Uterus (tissue), 4 donors: Measurements from ENCODE around the gene HERC4. TPM values are rescaled to one million over a fixed set of nuclear protein-coding genes. Genes with fewer than 3 reads are reported as not detected.

Experiments
- DNase-seq, 2 donors: peaks; one replicate each; pipeline ENCODE4 v3.0.0-alpha.2; 2019 to 2020
- H3K27ac ChIP-seq, 2 donors: fragments of 200-600 bp; sonication (generic); 1 replicate in 1 of 2; 2 replicates in 1 of 2; pipeline ENCODE4 v1.5.1; 2016 to 2018
- H3K27me3 ChIP-seq, 2 donors: fragments of 200-600 bp; sonication (generic); one replicate each; pipeline ENCODE4 v1.5.1; 2018 to 2019; ENCODE audit warnings: control low read depth in 1 of 2
- H3K36me3 ChIP-seq, 2 donors: fragments of 200-600 bp; sonication (generic); one replicate each; pipeline ENCODE4 v1.5.1; 2019; ENCODE audit warnings: control low read depth in 1 of 2
- H3K4me1 ChIP-seq, 2 donors: fragments of 200-600 bp; sonication (generic); one replicate each; pipeline ENCODE4 v1.5.1; 2018 to 2019; ENCODE audit warnings: control low read depth in 1 of 2
- H3K4me3 ChIP-seq, 2 donors: fragments of 200-600 bp; sonication (generic); 1 replicate in 1 of 2; 2 replicates in 1 of 2; pipeline ENCODE4 v1.5.1; 2018 to 2019; ENCODE audit warnings: mild to moderate bottlenecking in 1 of 2
- H3K9me3 ChIP-seq, 2 donors: fragments of 200-600 bp; sonication (generic); one replicate each; pipeline ENCODE4 v1.5.1; 2019; ENCODE audit warnings: control low read depth in 1 of 2
- CTCF ChIP-seq, 4 experiments: fragments of 200-600 bp in 2 of 4; fragments of 450-650 bp in 2 of 4; sonication (generic) in 2 of 4; IDR thresholded peaks; one replicate each; pipeline ENCODE4 v1.5.1; 2016 to 2019; ENCODE audit warnings: antibody characterized with exemption in 4 of 4, mild to moderate bottlenecking in 2 of 4, moderate library complexity in 1 of 4
- POLR2A ChIP-seq, 2 donors: fragments of 450-650 bp; IDR thresholded peaks; one replicate each; pipeline ENCODE4 v1.6.1; 2016; ENCODE audit warnings: antibody characterized with exemption in 2 of 2, mild to moderate bottlenecking in 1 of 2, moderate library complexity in 1 of 2
- intact Hi-C: fragments of 100-400 bp; cut with DNase I; formaldehyde crosslinking; loops from one replicate; pipeline ENCODE4 v1.15.1; 2023; ENCODE audit warnings: low total_unique reads
- total RNA-seq, 4 donors: library from RNA; depleted of rRNA in 3 of 4; stranded (reverse); fragments of >200 nt in 3 of 4; gene quantifications; one replicate each; pipeline versions ENCODE4 v1.1.0 to v1.2.4, GENCODE V29; 2014 to 2023
- donor health status: DM: yes; HTN: yes; CAD: no.

HERC4 gene
- total RNA-seq, 4 donors from 2014 or later, result 31.8 to 119 (median 56.2) TPM

GRCh38 chr10:67935223-67935622, 139.9 kb downstream of the HERC4 start:
- Histone ChIP-seq H3K36me3 (no peaks in the 10 kb centered on the region), H3K4me1 (no peaks in the 10 kb centered on the region), H3K4me3 (no peak overlapping the region), H3K27me3 (no peaks in the 10 kb centered on the region), H3K27ac (no peak overlapping the region), H3K9me3 (no peaks in the 10 kb centered on the region)
- intact Hi-C loops, result no loop called here
- TF ChIP-seq POLR2A (IDR thresholded peaks at IDR 0.05), result no peak
- no peak for DNase-seq

DNA sequence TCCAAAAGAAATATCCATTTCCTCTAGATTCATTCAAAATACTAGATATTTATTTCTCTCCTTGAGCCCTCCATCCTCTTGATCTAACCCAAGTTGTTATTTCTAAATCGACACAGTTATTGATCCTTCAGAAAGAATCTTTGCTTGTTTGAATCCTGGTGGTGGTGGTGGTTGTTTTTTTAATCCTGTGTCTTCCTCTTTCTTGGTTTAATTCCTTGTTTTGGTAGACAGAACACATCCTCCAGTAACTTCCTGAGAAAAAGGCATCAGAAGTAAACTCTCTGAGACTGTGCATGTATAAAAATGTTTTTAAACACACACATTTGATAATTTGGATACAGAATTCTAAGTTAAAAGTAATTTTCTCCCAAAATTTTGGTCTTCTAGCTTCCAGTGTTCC, 140.7 kb downstream of the HERC4 start:
- Histone ChIP-seq H3K27ac (no peak overlapping the region), H3K36me3 (no peaks in the 10 kb centered on the region), H3K9me3 (no peaks in the 10 kb centered on the region), H3K27me3 (no peaks in the 10 kb centered on the region), H3K4me3 (no peak overlapping the region), H3K4me1 (no peaks in the 10 kb centered on the region)
- DNase-seq, result no peak
- intact Hi-C loops, result no loop called here
- TF ChIP-seq POLR2A (IDR thresholded peaks at IDR 0.05), result no peak
- no peak for TF ChIP-seq CTCF (IDR thresholded peaks at IDR 0.05)

DNA sequence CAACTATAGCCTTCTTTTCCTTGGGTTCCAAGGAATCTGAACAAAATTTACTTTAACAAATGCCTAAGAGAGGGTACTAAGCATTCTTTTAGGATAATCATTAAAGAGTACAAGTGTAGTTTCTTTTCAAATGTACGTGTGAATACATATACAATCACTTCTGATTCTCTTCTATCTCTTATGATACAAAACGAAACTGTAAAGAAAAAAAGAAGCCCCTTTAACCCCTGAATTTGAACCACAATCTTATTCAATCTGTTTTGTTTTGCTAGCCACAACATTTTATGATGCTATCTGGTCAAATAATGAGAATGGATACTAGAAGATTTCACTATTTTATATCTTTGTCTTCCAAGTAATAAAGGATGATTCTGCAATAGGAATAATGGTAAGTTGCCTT, 141.9 kb downstream of the HERC4 start:
- intact Hi-C loops, result no loop called here
- H3K9me3 ChIP-seq, result no peaks in the 10 kb centered on the region
- no peak overlapping the region for H3K27ac ChIP-seq
- no peak for DNase-seq
- H3K4me3 ChIP-seq, result no peak overlapping the region
- H3K36me3 ChIP-seq, result no peaks in the 10 kb centered on the region
- no peaks in the 10 kb centered on the region for H3K27me3 ChIP-seq
- TF ChIP-seq CTCF (IDR thresholded peaks at IDR 0.05) (no peak), POLR2A (IDR thresholded peaks at IDR 0.05) (no peak)
- no peaks in the 10 kb centered on the region for H3K4me1 ChIP-seq

DNA sequence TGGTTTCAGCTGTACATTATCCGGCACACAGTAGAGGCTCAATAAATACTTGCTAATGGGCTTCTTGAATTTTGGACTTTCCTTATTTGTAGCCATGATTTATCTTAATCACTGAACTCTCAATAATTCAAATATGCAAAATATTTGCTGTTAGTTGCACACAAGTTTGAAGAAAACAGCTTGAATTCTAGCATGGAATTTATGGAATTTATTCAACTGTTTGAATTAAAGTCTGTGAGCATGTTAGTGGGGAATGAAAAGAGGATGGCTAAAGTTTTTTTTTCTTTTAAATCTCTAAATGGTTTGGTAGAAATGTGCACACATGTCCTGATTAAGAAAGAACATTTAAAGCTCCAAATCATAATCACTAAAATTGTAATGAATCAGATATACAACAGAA, 148.1 kb downstream of the HERC4 start:
- intact Hi-C loops, result no loop called here
- no peak overlapping the region for H3K4me3 ChIP-seq
- no peak for DNase-seq
- no peaks in the 10 kb centered on the region for H3K36me3 ChIP-seq
- no peaks in the 10 kb centered on the region for H3K9me3 ChIP-seq
- H3K27ac ChIP-seq, result no peak overlapping the region
- H3K4me1 ChIP-seq, result no peaks in the 10 kb centered on the region
- no peak for TF ChIP-seq POLR2A (IDR thresholded peaks at IDR 0.05)
- no peak for TF ChIP-seq CTCF (IDR thresholded peaks at IDR 0.05)
- no peaks in the 10 kb centered on the region for H3K27me3 ChIP-seq

DNA sequence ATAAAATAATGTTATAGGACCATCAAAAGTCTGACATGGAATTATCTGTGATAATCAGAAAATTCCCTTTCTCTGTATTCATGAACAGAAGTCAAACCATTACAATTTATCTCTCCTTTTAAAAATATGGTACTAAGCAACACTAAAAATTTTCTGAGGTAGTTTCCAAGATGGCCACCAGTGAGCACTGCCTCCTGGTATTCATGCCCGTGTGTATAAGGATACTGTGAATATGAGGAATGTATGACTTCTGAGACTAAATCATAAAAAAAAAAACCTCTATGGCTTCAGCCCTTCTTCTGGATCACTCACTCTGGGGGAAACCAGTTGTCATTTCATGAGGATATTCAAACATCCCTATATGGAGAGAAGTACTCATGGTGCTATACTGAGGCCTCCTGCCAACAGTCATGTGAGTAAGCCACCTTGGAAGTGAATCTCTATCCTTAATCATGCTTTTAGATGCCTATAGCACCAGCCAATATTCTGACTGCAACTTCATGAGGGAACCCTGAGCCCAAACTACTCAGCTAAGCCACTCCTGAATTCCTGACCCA, 149.6 kb downstream of the HERC4 start:
- intact Hi-C loops, result no loop called here
- TF ChIP-seq POLR2A (IDR thresholded peaks at IDR 0.05) (no peak), CTCF (IDR thresholded peaks at IDR 0.05) (no peak)
- Histone ChIP-seq H3K36me3 (no peaks in the 10 kb centered on the region), H3K9me3 (no peaks in the 10 kb centered on the region), H3K4me3 (no peak overlapping the region), H3K4me1 (no peaks in the 10 kb centered on the region), H3K27ac (no peak overlapping the region), H3K27me3 (no peaks in the 10 kb centered on the region)
- no peak for DNase-seq

- H3K27me3 ChIP-seq, result no peaks in the 10 kb centered on the region
- DNase-seq, result no peak
- no peaks in the 10 kb centered on the region for H3K4me1 ChIP-seq
- TF ChIP-seq POLR2A (IDR thresholded peaks at IDR 0.05) (no peak), CTCF (IDR thresholded peaks at IDR 0.05) (no peak)
- H3K36me3 ChIP-seq, result no peaks in the 10 kb centered on the region
- no peak overlapping the region for H3K4me3 ChIP-seq
- no peak overlapping the region for H3K27ac ChIP-seq
- intact Hi-C loops, result no loop called here
- H3K9me3 ChIP-seq, result no peaks in the 10 kb centered on the region
Measured at GRCh38 chr10:67924136-67924535, 150.9 kb downstream of the HERC4 start.
